ENCODE results near the gene ACVR1B. TPM values are rescaled to one million over a fixed set of nuclear protein-coding genes. Genes with fewer than 3 reads are reported as not detected.
"Not testable (repeated sequence)": the region's sequence is repeated elsewhere in the genome, so short reads cannot be mapped to it uniquely, and the experiment has no call there.

Gene ACVR1B
- total RNA-seq, 1 donor from 2014 or later = 34.9 TPM

DNA sequence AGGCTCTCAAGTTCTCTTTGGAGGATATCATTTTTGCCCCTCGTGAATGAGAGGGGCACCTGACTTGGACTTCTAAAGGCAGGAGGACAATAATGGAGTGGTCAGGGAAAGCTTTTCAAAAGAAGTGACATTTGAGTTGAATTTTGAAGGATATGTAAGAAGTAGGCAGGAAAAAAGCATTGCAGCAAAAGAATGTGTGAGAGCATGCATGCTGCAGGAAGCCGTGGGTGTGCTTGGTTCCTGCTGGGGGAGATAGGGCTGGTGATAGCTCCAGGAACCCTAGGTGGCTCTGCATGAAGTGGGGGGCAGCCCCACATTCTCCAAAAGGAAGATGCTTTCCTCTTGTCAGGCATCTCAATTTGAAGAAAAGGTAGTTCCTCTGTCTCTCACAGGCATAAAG, 23.1 kb downstream of the ACVR1B start:
- H3K27me3 ChIP-seq (ENCODE audit: low read depth) = no peaks in the 10 kb centered on the region
- H3K9me3 ChIP-seq = no peaks in the 10 kb centered on the region
- TF ChIP-seq CTCF (IDR thresholded peaks at IDR 0.05) = no peak
- ATAC-seq (no peak), DNase-seq (no peak)
- peaks cover 41% of the 10 kb centered on the region for H3K36me3 ChIP-seq
- H3K4me3 ChIP-seq = no peak overlapping the region
- no peak overlapping the region for H3K27ac ChIP-seq
- intact Hi-C loops (cut with DNase I) = no loop called here
- peaks cover 83% of the 10 kb centered on the region for H3K4me1 ChIP-seq

DNA sequence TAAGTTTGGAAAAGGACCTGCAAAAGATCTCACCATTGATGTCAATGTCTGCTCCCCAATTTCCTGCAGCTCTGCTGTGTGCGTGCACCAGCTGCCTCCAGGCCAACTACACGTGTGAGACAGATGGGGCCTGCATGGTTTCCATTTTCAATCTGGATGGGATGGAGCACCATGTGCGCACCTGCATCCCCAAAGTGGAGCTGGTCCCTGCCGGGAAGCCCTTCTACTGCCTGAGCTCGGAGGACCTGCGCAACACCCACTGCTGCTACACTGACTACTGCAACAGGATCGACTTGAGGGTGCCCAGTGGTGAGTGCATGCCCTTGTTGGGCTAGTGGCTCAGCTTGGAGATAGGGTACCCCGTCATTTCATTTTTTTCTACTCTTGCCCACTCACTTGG, 23.7 kb downstream of the ACVR1B start:
- TF ChIP-seq CTCF (IDR thresholded peaks at IDR 0.05) = no peak
- Histone ChIP-seq H3K4me3 (no peak overlapping the region), H3K27ac (no peak overlapping the region), H3K9me3 (no peaks in the 10 kb centered on the region), H3K27me3 (ENCODE audit: low read depth) (no peaks in the 10 kb centered on the region), H3K4me1 (peaks cover 83% of the 10 kb centered on the region), H3K36me3 (peaks cover 42% of the 10 kb centered on the region)
- DNase-seq (no peak), ATAC-seq (no peak)
- intact Hi-C loops (cut with DNase I) = no loop called here

- ATAC-seq = peak in 1 of 2 donors; percentile 13
- H3K4me1 ChIP-seq = peaks cover 77% of the 10 kb centered on the region
- DNase-seq = no peak
- no peaks in the 10 kb centered on the region for H3K9me3 ChIP-seq
- intact Hi-C loops (cut with DNase I) = no loop called here
- peaks cover 54% of the 10 kb centered on the region for H3K36me3 ChIP-seq
- no peak overlapping the region for H3K4me3 ChIP-seq
- peak overlapping the region; percentile 33 for H3K27ac ChIP-seq
- H3K27me3 ChIP-seq (ENCODE audit: low read depth) = no peaks in the 10 kb centered on the region
- TF ChIP-seq CTCF (IDR thresholded peaks at IDR 0.05) = no peak
Measured at GRCh38 chr12:51976376-51977160, 25.1 kb downstream of the ACVR1B start.

GRCh38 chr12:51977320-51977753, 25.8 kb downstream of the ACVR1B start:
- no peak for TF ChIP-seq CTCF (IDR thresholded peaks at IDR 0.05)
- ATAC-seq = no peak
- no peaks in the 10 kb centered on the region for H3K9me3 ChIP-seq
- H3K27ac ChIP-seq = peak overlapping the region; percentile 33
- intact Hi-C loops (cut with DNase I) = no loop called here
- peaks cover 61% of the 10 kb centered on the region for H3K36me3 ChIP-seq
- no peak for DNase-seq
- no peaks in the 10 kb centered on the region for H3K27me3 ChIP-seq (ENCODE audit: low read depth)
- no peak overlapping the region for H3K4me3 ChIP-seq
- H3K4me1 ChIP-seq = peaks cover 69% of the 10 kb centered on the region

DNA sequence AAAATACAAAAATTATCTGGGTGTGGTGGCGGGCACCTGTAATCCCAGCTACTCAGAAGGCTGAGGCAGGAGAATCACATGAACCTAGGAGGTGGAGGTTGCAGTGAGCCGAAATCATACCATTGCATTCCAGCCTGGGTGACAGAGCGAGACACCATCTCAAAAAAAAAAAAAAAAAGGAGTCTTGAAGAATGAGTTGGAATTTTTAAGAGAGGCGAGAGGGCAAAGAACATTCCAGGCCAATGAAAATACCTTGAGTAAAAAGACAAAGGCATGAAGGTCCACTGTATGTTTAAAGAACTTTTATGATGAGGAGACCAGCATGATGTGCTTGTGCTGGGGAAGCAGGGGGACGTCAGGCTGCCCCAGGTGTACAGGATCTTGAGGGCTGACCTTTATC, 27.8 kb downstream of the ACVR1B start:
- ATAC-seq; DNase-seq; H3K27ac ChIP-seq; intact Hi-C loops (cut with DNase I); H3K4me3 ChIP-seq; H3K27me3 ChIP-seq (ENCODE audit: low read depth); H3K9me3 ChIP-seq: not testable (repeated sequence)
- Histone ChIP-seq H3K36me3 (peaks cover 81% of the 10 kb centered on the region), H3K4me1 (peaks cover 50% of the 10 kb centered on the region)

- Histone ChIP-seq H3K36me3 (peaks cover 89% of the 10 kb centered on the region), H3K4me3 (no peak overlapping the region), H3K4me1 (peaks cover 40% of the 10 kb centered on the region), H3K27me3 (ENCODE audit: low read depth) (no peaks in the 10 kb centered on the region), H3K27ac (no peak overlapping the region), H3K9me3 (no peaks in the 10 kb centered on the region)
- intact Hi-C loops (cut with DNase I) = loop anchor here (10.0 kb wide), 1 partner anchor 65 kb away; no protein-coding TSS in a partner anchor
- peak; percentile 97 for TF ChIP-seq CTCF (IDR thresholded peaks at IDR 0.05)
- DNase-seq (peak; percentile 83), ATAC-seq (peak; percentile 83 to 92)
Measured at GRCh38 chr12:51980051-51980808, 28.7 kb downstream of the ACVR1B start.
